HG02763 (cell line): ENCODE data around the gene B4GALT6.

Experiments
- ATAC-seq: cut with Tn5 transposase; IDR thresholded peaks from one replicate; pipeline ENCODE4 v1.9.1; 2021; ENCODE audit warnings: mild to moderate bottlenecking, moderate library complexity; ENCODE audit not compliant: unreplicated experiment

B4GALT6 gene

GRCh38 chr18:31598021-31598805, 86.2 kb downstream of the B4GALT6 start:
- no peak for ATAC-seq

- no peak for ATAC-seq
Measured at GRCh38 chr18:31596081-31596872, 88.1 kb downstream of the B4GALT6 start.

- ATAC-seq = no peak
Measured at GRCh38 chr18:31595121-31595771, 89.1 kb downstream of the B4GALT6 start.

- ATAC-seq = no peak
Measured at GRCh38 chr18:31592506-31593157, 91.7 kb downstream of the B4GALT6 start.

GRCh38 chr18:31591628-31592027, 92.8 kb downstream of the B4GALT6 start, which contains the start of gene TTR:
TTR (plus strand) TSS chr18:31591877; CDS start chr18:31591903, 26 bp downstream.
- no peak for ATAC-seq

GRCh38 chr18:31591113-31591512, 93.3 kb downstream of the B4GALT6 start:
- no peak for ATAC-seq

GRCh38 chr18:31590570-31590969, 93.8 kb downstream of the B4GALT6 start:
- no peak for ATAC-seq

GRCh38 chr18:31587529-31587928, 96.9 kb downstream of the B4GALT6 start:
- ATAC-seq = no peak

- no peak for ATAC-seq
Measured at GRCh38 chr18:31586616-31587015, 97.8 kb downstream of the B4GALT6 start.

- no peak for ATAC-seq
Measured at GRCh38 chr18:31585991-31586390, 98.4 kb downstream of the B4GALT6 start.

GRCh38 chr18:31583185-31583854, 101.1 kb downstream of the B4GALT6 start:
- ATAC-seq = no peak

GRCh38 chr18:31581498-31582197, 102.7 kb downstream of the B4GALT6 start:
- no peak for ATAC-seq

GRCh38 chr18:31579375-31579774, 105.0 kb downstream of the B4GALT6 start:
- no peak for ATAC-seq

- no peak for ATAC-seq
Measured at GRCh38 chr18:31578126-31578525, 106.3 kb downstream of the B4GALT6 start.

GRCh38 chr18:31577195-31577594, 107.2 kb downstream of the B4GALT6 start:
- ATAC-seq = peak; percentile 36

GRCh38 chr18:31576670-31577069, 107.7 kb downstream of the B4GALT6 start:
- ATAC-seq = peak; percentile 58

GRCh38 chr18:31575515-31576257, 108.7 kb downstream of the B4GALT6 start:
- ATAC-seq = no peak

- no peak for ATAC-seq
Measured at GRCh38 chr18:31574359-31574758, 110.0 kb downstream of the B4GALT6 start.
